ENCODE measurements around the gene TIMM17A. TPM values are rescaled to one million over a fixed set of nuclear protein-coding genes. Genes with fewer than 3 reads are reported as not detected.

The TIMM17A gene
- total and polyA plus RNA-seq, 2 of the 8 experiments (the other 6 are each of a cell fraction or from before 2014, with no cell fraction given), result 30.3 to 57.1 TPM

GRCh38 chr1:201925981-201926645, 29.2 kb upstream of the TIMM17A start (continued):
- TF ChIP-seq RXRA (IDR thresholded peaks at IDR 0.05; ENCODE audit: insufficient read depth, low read depth, low read length), result no peak
- no peak for TF ChIP-seq SUZ12 (IDR thresholded peaks at IDR 0.05; ENCODE audit: low read length)
- TF ChIP-seq RNF2 (IDR thresholded peaks at IDR 0.05; ENCODE audit: borderline replicate concordance, low read depth, low read length, missing control alignments, poor library complexity, severe bottlenecking), result no peak
- TF ChIP-seq KDM4A (IDR thresholded peaks at IDR 0.05; ENCODE audit: low read depth, low read length, severe bottlenecking), result no peak
- TF ChIP-seq POU5F1 (IDR thresholded peaks at IDR 0.05; ENCODE audit: low read depth, low read length), result no peak
